ENCODE data around the gene FXYD3. TPM values are rescaled to one million over a fixed set of nuclear protein-coding genes. Genes with fewer than 3 reads are reported as not detected.
"Not testable (repeated sequence)": the region's sequence is repeated elsewhere in the genome, so short reads cannot be mapped to it uniquely, and the experiment has no call there.

FXYD3 gene
- total RNA-seq, 6 experiments from 2014 or later = 1.0 TPM; not detected in 5

GRCh38 chr19:35098413-35099049, 17.1 kb upstream of the FXYD3 start:
- no peak overlapping the region for H3K4me3 ChIP-seq
- H3K27ac ChIP-seq = no peak overlapping the region
- TF ChIP-seq CTCF (IDR thresholded peaks at IDR 0.05) (no peak), POLR2A (IDR thresholded peaks at IDR 0.05) (no peak)
- H3K4me1 ChIP-seq = peaks cover 0 to 4% (median 0%) of the 10 kb centered on the region in 4 donors
- no peaks in the 10 kb centered on the region for H3K9me3 ChIP-seq
- DNase-seq = peak; percentile 69 to 83 (median 78)
- intact Hi-C loops (cut with DNase I) = no loop called here
- no peaks in the 10 kb centered on the region for H3K36me3 ChIP-seq
- WGBS (ENCODE audit: insufficient coverage, low coverage, low lambda C conversion rate, missing lambda C conversion rate) = 29% methylated on average over 7 of the region's 29 CpGs
- peak; percentile 79 to 83 (median 82) for ATAC-seq
- H3K27me3 ChIP-seq = no peaks in the 10 kb centered on the region

- Histone ChIP-seq H3K4me3 (no peak overlapping the region), H3K36me3 (no peaks in the 10 kb centered on the region), H3K27ac (no peak overlapping the region), H3K4me1 (peaks cover 0 to 4% (median 0%) of the 10 kb centered on the region in 4 donors), H3K9me3 (no peaks in the 10 kb centered on the region), H3K27me3 (no peaks in the 10 kb centered on the region)
- 33% methylated on average over 7 of the region's 21 CpGs for WGBS (ENCODE audit: insufficient coverage, low coverage, low lambda C conversion rate, missing lambda C conversion rate)
- TF ChIP-seq POLR2A (IDR thresholded peaks at IDR 0.05) (no peak), CTCF (IDR thresholded peaks at IDR 0.05) (no peak)
- intact Hi-C loops (cut with DNase I) = no loop called here
- no peak for DNase-seq
- ATAC-seq = peak in 3 of 4 donors; percentile 18 to 44 (median 29)
Observed at GRCh38 chr19:35099155-35099896, 16.3 kb upstream of the FXYD3 start.

GRCh38 chr19:35099897-35100275, 15.7 kb upstream of the FXYD3 start:
- DNase-seq (no peak), ATAC-seq (no peak)
- Histone ChIP-seq H3K9me3 (no peaks in the 10 kb centered on the region), H3K36me3 (no peaks in the 10 kb centered on the region), H3K27ac (no peak overlapping the region), H3K4me3 (no peak overlapping the region), H3K4me1 (peaks cover 0 to 4% (median 0%) of the 10 kb centered on the region in 4 donors), H3K27me3 (no peaks in the 10 kb centered on the region)
- TF ChIP-seq CTCF (IDR thresholded peaks at IDR 0.05) (no peak), POLR2A (IDR thresholded peaks at IDR 0.05) (no peak)
- intact Hi-C loops (cut with DNase I) = no loop called here
- 100% methylated on average over 2 of the region's 13 CpGs for WGBS (ENCODE audit: insufficient coverage, low coverage, low lambda C conversion rate, missing lambda C conversion rate)

- intact Hi-C loops (cut with DNase I) = no loop called here
- DNase-seq (no peak), ATAC-seq (no peak)
- Histone ChIP-seq H3K27ac (no peak overlapping the region), H3K4me3 (no peak overlapping the region), H3K4me1 (peaks cover 0 to 4% (median 0%) of the 10 kb centered on the region in 4 donors), H3K27me3 (no peaks in the 10 kb centered on the region), H3K36me3 (no peaks in the 10 kb centered on the region), H3K9me3 (no peaks in the 10 kb centered on the region)
- TF ChIP-seq CTCF (IDR thresholded peaks at IDR 0.05) (no peak), POLR2A (IDR thresholded peaks at IDR 0.05) (no peak)
- 73% methylated on average over 10 of the region's 16 CpGs for WGBS (ENCODE audit: insufficient coverage, low coverage, low lambda C conversion rate, missing lambda C conversion rate)
Observed at GRCh38 chr19:35100588-35101533, 14.8 kb upstream of the FXYD3 start.

- H3K9me3 ChIP-seq; H3K27me3 ChIP-seq; H3K4me1 ChIP-seq; DNase-seq; H3K4me3 ChIP-seq; intact Hi-C loops (cut with DNase I); H3K27ac ChIP-seq; H3K36me3 ChIP-seq; ATAC-seq: not testable (repeated sequence)
- 87% methylated on average over 9 of the region's 10 CpGs for WGBS (ENCODE audit: insufficient coverage, low coverage, low lambda C conversion rate, missing lambda C conversion rate)
Observed at GRCh38 chr19:35101949-35102348, 13.7 kb upstream of the FXYD3 start.

GRCh38 chr19:35103614-35104013, 12.0 kb upstream of the FXYD3 start:
- ATAC-seq; H3K27me3 ChIP-seq; intact Hi-C loops (cut with DNase I); H3K27ac ChIP-seq; H3K36me3 ChIP-seq; H3K4me3 ChIP-seq; H3K4me1 ChIP-seq; DNase-seq; H3K9me3 ChIP-seq: not testable (repeated sequence)
- 79% methylated on average over 6 of the region's 10 CpGs for WGBS (ENCODE audit: insufficient coverage, low coverage, low lambda C conversion rate, missing lambda C conversion rate)

Data from right lobe of liver (tissue), 6 donors.